ENCODE measurements around the gene PPIP5K1.
"Not testable (repeated sequence)": the region's sequence is repeated elsewhere in the genome, so short reads cannot be mapped to it uniquely, and the experiment has no call there.

PPIP5K1 gene

DNA sequence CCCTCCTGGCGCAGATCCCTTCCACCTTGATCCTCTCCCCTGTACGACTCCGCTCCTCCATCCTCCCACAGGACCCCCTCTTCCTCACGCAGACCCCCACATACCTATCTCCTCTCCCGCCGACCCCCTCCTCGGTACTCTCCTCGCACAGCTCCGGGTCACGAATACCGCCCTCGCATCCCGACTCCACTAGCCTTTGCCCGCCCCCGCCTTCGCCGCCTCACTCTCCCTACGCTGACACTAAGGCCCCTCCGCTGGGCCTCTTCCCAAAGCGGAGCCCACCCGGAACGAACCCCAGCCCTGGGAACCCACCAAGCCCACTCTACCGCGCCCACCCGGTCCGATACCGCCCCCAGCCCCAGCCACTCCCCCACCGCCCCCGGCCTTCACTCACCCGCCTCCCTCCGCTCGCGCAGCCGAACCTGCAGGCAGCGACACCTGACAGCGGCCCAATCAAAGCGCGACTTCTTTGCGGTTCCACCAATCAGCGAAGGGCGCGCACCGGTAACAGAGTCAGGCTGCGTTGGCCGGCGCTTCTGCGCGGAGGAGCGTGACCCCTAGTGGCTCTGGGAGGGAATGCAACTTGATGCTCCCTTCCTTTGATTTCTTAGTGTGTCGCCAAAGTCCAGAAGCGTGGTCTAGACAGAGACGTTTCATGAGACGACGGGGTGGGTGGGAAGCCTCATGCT is at the start of gene PPIP5K1:
PPIP5K1 (minus strand) TSS at position 431 of the 689 bp plus-strand sequence. CDS start 5,704 bp downstream, outside the sequence.
- not testable (repeated sequence) for H3K27me3 ChIP-seq (replicated peaks; ENCODE audit: control insufficient read depth, insufficient read depth, low read length); H3K36me3 ChIP-seq (ENCODE audit: control insufficient read depth, insufficient read depth, low read length); DNase-seq (ENCODE audit: extremely low read depth, insufficient read length); H3K4me3 ChIP-seq (replicated peaks; ENCODE audit: low read depth, low read length)

DNA sequence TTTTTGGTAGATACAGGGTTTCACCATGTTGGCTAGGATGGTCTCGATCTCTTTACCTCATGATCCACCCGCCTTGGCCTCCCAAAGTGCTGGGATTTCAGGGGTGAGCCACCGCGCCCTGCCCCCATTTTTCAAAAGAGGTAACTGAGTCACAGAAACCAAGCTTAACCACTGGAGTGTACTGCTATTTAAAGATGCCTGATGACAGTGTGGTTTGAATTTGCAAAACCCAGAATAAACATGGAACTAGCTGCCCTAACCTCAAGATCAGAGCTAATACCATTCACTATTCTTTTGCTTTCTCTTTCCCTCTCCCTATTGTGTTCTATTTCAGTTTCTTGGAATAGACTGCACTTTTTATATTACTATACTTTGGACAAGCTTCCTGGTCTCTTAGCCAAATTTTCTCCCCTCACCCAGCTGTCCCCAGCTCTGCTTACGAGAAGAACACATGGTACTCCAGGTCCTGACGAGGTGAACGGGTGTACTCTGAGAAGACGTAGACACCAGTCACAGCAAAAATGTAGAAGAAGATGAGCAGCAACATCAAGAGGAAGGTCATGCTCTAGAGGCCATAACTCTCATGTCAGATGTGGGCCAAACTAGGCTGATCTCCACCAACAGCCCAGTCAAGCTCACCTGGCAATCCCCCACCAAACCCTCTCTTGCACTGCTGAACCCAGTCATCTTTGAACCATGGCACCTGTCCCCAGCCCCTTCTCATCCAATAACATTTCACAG is 48.6 kb upstream of the PPIP5K1 start:
- DNase-seq (ENCODE audit: extremely low read depth, insufficient read length); H3K36me3 ChIP-seq (ENCODE audit: control insufficient read depth, insufficient read depth, low read length); H3K27me3 ChIP-seq (replicated peaks; ENCODE audit: control insufficient read depth, insufficient read depth, low read length): not testable (repeated sequence)
- 0 out of 2 replicates have a peak overlapping the region, but pooled peaks have one; percentile 17 for H3K4me3 ChIP-seq (replicated peaks; ENCODE audit: low read depth, low read length)

GRCh38 chr15:43626937-43627336 is 36.9 kb upstream of the PPIP5K1 start:
- not testable (repeated sequence) for DNase-seq (ENCODE audit: extremely low read depth, insufficient read length); H3K4me3 ChIP-seq (replicated peaks; ENCODE audit: low read depth, low read length); H3K27me3 ChIP-seq (replicated peaks; ENCODE audit: control insufficient read depth, insufficient read depth, low read length); H3K36me3 ChIP-seq (ENCODE audit: control insufficient read depth, insufficient read depth, low read length)

DNA sequence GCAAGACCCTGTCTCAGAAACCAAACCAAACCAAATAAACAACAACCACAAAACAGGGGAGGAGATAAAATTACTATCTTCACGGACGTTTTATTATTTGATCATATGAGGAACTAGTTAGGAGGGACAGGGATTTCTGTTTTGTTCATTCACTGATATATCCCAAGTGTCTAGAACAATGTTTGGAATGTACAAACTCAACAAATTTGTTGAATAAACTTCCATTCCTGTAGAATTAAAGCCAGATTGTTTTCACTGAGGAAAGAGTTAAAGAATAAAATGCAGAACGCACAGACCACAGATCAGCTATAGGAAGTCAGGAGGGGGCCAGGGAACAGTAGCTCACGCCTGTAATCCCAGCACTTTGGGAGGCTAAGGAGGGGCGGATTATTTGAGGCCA is 35.1 kb upstream of the PPIP5K1 start:
- no peaks in the 10 kb centered on the region for H3K36me3 ChIP-seq (ENCODE audit: control insufficient read depth, insufficient read depth, low read length)
- TF ChIP-seq, protein P1, sequence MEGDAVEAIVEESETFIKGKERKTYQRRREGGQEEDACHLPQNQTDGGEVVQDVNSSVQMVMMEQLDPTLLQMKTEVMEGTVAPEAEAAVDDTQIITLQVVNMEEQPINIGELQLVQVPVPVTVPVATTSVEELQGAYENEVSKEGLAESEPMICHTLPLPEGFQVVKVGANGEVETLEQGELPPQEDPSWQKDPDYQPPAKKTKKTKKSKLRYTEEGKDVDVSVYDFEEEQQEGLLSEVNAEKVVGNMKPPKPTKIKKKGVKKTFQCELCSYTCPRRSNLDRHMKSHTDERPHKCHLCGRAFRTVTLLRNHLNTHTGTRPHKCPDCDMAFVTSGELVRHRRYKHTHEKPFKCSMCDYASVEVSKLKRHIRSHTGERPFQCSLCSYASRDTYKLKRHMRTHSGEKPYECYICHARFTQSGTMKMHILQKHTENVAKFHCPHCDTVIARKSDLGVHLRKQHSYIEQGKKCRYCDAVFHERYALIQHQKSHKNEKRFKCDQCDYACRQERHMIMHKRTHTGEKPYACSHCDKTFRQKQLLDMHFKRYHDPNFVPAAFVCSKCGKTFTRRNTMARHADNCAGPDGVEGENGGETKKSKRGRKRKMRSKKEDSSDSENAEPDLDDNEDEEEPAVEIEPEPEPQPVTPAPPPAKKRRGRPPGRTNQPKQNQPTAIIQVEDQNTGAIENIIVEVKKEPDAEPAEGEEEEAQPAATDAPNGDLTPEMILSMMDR (IDR thresholded peaks at IDR 0.05; ENCODE audit: insufficient read depth, low read length, poor library complexity, severe bottlenecking) = no peak
- no peak overlapping the region for H3K4me3 ChIP-seq (replicated peaks; ENCODE audit: low read depth, low read length)
- no peak for DNase-seq (ENCODE audit: extremely low read depth, insufficient read length)
- no peaks in the 10 kb centered on the region for H3K27me3 ChIP-seq (replicated peaks; ENCODE audit: control insufficient read depth, insufficient read depth, low read length)

DNA sequence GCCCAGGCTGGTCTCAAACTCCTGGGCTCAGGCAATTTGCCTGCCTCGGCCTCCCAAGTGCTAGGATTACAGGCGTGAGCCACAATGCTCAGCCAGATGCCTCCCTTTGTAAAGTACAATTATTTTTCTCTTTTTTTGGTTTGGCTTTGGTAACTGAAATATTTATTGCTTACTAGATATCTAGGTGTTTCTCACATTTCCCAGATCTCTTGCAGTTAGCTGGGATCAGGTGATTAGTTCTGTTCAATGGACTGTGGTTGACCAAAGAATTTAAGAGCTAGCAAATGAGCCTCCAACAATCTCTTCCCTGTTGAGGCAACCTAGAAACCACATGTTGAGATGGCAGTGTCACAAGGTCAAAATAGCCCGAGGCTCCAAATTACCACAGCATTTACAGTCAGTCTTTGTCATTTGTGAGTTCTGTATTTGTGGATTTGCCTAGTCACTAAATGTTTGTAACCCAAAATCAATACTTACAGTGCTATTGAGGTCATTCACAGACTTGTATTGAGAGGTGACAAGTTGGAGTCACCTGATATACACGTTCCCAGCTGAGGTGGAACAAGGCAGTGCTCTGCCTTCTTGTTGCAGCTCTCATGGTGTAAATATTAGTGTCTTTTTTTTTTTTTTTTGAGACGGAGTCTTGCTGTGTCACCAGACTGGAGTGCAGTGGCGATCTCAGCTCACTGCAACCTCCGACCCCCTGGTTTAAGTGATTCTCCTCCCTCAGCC is 32.2 kb upstream of the PPIP5K1 start:
- not testable (repeated sequence) for H3K36me3 ChIP-seq (ENCODE audit: control insufficient read depth, insufficient read depth, low read length); H3K27me3 ChIP-seq (replicated peaks; ENCODE audit: control insufficient read depth, insufficient read depth, low read length); DNase-seq (ENCODE audit: extremely low read depth, insufficient read length); H3K4me3 ChIP-seq (replicated peaks; ENCODE audit: low read depth, low read length)

GRCh38 chr15:43618700-43619099 is 28.7 kb upstream of the PPIP5K1 start, which contains the start of gene STRC:
Gene STRC, minus strand, starts transcription at chr15:43618800. Its CDS starts 78 bp downstream, at chr15:43618722.
- H3K4me3 ChIP-seq (replicated peaks; ENCODE audit: low read depth, low read length); H3K27me3 ChIP-seq (replicated peaks; ENCODE audit: control insufficient read depth, insufficient read depth, low read length); DNase-seq (ENCODE audit: extremely low read depth, insufficient read length): not testable (repeated sequence)

GRCh38 chr15:43617750-43618149 is 27.7 kb upstream of the PPIP5K1 start:
- not testable (repeated sequence) for H3K4me3 ChIP-seq (replicated peaks; ENCODE audit: low read depth, low read length); H3K36me3 ChIP-seq (ENCODE audit: control insufficient read depth, insufficient read depth, low read length); H3K27me3 ChIP-seq (replicated peaks; ENCODE audit: control insufficient read depth, insufficient read depth, low read length); DNase-seq (ENCODE audit: extremely low read depth, insufficient read length)

More at GRCh38 chr15:43618700-43619099, 28.7 kb upstream of the PPIP5K1 start, which contains the start of gene STRC:
- not testable (repeated sequence) for H3K36me3 ChIP-seq (ENCODE audit: control insufficient read depth, insufficient read depth, low read length)

DNA sequence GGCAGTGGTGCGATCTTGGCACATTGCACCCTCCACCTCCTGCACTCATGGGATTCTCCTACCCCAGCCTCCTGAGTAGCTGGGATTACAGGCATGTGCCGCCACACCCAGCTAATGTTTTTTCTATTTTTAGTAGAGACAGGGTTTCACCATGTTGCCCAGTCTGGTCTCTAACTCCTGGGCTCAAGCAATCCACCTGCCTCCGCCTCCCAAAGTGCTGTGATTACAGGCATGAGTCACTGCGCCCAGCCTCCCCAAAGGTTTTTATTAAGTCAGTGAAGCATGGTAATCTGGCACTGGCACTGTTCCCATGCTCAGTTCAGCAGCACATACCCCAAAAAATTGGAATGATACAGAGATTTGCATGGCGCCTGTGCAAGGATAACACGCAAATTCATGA is 12.2 kb upstream of the PPIP5K1 start:
- H3K27me3 ChIP-seq (replicated peaks; ENCODE audit: control insufficient read depth, insufficient read depth, low read length); H3K36me3 ChIP-seq (ENCODE audit: control insufficient read depth, insufficient read depth, low read length); H3K4me3 ChIP-seq (replicated peaks; ENCODE audit: low read depth, low read length); DNase-seq (ENCODE audit: extremely low read depth, insufficient read length): not testable (repeated sequence)

DNA sequence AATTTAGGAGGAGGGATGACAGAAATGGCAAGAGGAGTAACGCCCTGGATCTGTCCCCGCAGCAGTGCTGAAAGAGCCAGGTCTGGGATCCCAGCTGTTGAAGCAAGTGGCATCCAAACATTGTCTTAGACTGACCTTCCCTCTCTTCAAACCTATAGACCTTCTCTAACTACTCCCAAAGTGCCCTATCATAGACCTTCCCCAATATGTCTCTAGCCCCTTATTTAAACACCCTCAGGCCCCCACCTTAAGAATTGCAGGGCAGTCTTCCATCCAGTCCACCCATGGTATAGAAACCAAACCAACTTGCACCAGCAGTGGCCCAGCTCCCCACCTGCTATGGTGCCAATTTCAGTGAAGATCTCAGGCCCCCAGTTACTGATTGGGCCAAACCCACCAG is 10.2 kb upstream of the PPIP5K1 start:
- not testable (repeated sequence) for H3K4me3 ChIP-seq (replicated peaks; ENCODE audit: low read depth, low read length); H3K27me3 ChIP-seq (replicated peaks; ENCODE audit: control insufficient read depth, insufficient read depth, low read length); H3K36me3 ChIP-seq (ENCODE audit: control insufficient read depth, insufficient read depth, low read length); DNase-seq (ENCODE audit: extremely low read depth, insufficient read length)

DNA sequence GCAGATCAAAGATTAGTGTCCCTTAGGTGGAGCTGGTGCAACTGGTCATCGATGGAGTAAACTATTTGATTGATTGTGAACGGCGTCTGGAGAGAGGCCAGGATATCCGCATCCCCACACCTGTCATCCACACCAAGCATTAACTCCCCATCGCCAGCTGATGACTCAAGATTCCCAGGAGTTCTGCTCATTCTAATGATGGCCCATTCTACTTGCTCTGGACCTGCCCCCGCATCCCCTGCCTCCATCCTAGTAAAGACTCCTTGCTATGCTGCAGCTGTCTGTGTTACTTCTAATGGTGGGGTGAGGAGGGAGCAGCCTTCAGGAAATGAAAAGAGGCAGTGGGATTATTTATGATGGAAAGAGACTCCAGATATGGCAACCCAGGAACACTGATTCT is 9.1 kb upstream of the PPIP5K1 start:
- H3K4me3 ChIP-seq (replicated peaks; ENCODE audit: low read depth, low read length); H3K36me3 ChIP-seq (ENCODE audit: control insufficient read depth, insufficient read depth, low read length); H3K27me3 ChIP-seq (replicated peaks; ENCODE audit: control insufficient read depth, insufficient read depth, low read length); DNase-seq (ENCODE audit: extremely low read depth, insufficient read length): not testable (repeated sequence)

DNA sequence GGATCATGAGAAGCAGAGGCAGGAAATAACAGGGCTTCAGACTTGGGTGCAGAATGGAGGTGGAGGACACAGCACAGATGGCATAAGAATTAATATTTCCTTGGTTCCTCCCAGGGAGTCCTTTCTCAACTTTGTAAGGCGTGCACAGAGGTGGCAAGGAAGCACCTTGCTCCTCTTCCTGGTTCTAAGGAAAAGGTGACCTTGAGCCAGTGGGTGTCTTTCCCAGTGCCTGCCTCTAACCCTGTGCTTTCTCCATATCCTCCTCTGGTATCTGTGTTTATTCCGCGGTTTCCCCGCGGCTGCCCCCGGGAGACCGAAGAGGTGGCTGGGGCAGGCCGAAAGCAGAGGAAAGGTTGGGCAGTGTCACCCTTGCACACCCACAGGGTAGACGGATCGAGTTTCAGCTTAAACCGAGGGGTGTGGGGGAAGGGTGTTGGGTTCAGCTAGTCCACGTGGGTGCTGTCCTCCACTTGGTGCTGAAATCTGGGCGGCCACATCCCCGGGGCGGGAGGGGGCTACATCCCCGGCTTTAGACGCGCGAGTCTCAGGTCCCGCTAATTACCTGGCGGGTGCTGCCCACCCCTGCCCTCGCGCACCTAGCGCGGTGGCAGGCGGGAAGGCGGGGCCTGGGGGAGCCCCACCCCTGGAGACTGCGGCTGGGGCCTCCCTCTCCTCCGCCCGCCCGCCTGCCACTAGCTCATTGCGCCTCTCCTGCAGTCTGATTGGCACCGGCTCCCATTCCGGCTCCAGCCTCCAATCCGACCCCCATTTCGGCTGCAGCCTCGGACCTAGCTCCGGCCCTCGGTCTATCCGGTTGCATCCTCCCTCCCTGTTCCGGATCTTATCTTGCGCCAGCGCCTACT is 3.6 kb upstream of the PPIP5K1 start, which contains the start of gene CKMT1B:
CKMT1B (plus strand) TSS at position 700 of the 863 bp plus-strand sequence. CDS start 192 bp downstream, outside the sequence.
- not testable (repeated sequence) for H3K4me3 ChIP-seq (replicated peaks; ENCODE audit: low read depth, low read length); H3K36me3 ChIP-seq (ENCODE audit: control insufficient read depth, insufficient read depth, low read length); DNase-seq (ENCODE audit: extremely low read depth, insufficient read length); H3K27me3 ChIP-seq (replicated peaks; ENCODE audit: control insufficient read depth, insufficient read depth, low read length)

GRCh38 chr15:43592841-43593240 is 2.8 kb upstream of the PPIP5K1 start:
- not testable (repeated sequence) for H3K4me3 ChIP-seq (replicated peaks; ENCODE audit: low read depth, low read length); H3K36me3 ChIP-seq (ENCODE audit: control insufficient read depth, insufficient read depth, low read length); H3K27me3 ChIP-seq (replicated peaks; ENCODE audit: control insufficient read depth, insufficient read depth, low read length); DNase-seq (ENCODE audit: extremely low read depth, insufficient read length)

Data from GM06990 (cell line).